ENCODE measurements around the gene ARHGEF12. TPM values are rescaled to one million over a fixed set of nuclear protein-coding genes. Genes with fewer than 3 reads are reported as not detected.
A peak's percentile ranks its signal among the peaks of the same experiment; 100 is the strongest.

The ARHGEF12 gene
- total and polyA plus RNA-seq, 2 donors: 12.8 to 13.1 TPM

DNA sequence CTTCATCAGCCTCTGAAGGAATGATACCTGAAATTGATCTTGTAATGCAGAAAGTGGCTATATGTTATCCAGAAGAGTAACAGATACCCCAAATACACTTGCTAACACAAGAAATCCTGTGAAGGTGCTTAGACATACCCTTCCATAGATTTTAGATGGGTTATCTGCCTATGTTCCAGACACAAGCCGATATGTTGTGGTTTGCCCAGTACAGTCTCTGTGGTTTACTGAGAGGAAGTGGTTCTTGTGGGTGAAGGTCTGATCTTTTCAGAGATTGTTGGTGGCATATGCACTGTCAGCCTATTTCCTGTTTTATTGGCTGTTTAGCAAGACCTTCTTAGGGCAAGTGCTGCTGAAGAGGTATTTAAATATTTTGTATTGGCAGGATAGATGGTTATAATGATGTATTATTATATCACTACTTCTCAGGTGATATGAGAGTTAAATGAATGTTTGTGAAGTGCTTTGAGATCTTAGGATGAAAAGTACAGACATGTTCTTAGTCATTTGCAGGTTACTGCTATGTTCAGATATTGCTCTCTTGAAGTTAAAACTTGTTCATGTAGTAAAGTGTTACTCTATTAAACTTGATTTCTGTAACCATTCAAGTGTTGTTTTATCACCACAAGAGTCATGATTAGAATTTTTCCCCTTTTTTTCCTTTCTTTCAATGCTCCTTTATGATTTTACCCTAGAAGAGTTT is 8.2 kb downstream of the ARHGEF12 start:
- H3K4me1 ChIP-seq (ENCODE audit: control insufficient read depth in 2 of 2, insufficient read depth in 2 of 2, low read length in 2 of 2): peaks cover 4 to 6% of the 10 kb centered on the region in 2 donors
- peak overlapping the region in 1 of 2 donors; percentile 18 for H3K4me3 ChIP-seq (ENCODE audit: low read length in 2 of 2)
- H3K27me3 ChIP-seq (ENCODE audit: control insufficient read depth in 2 of 2, insufficient read depth in 1 of 2, low read length in 1 of 2): peaks cover 28 to 60% of the 10 kb centered on the region in 2 donors
- 1% methylated on average over 1 of the region's 1 CpG for WGBS
- DNase-seq (ENCODE audit: low read depth in 6 of 9, low spot score in 9 of 9): peak in 8 of 9 donors; percentile 36 to 90 (median 67)
- no peaks in the 10 kb centered on the region for H3K9me3 ChIP-seq (ENCODE audit: control insufficient read depth in 2 of 2, insufficient read depth in 1 of 2, low read length in 1 of 2)
- no peak overlapping the region for H3K27ac ChIP-seq (ENCODE audit: low read depth in 1 of 2, low read length in 1 of 2)
- H3K36me3 ChIP-seq (ENCODE audit: control insufficient read depth in 2 of 2, insufficient read depth in 2 of 2, low read length in 1 of 2): no peaks in the 10 kb centered on the region

DNA sequence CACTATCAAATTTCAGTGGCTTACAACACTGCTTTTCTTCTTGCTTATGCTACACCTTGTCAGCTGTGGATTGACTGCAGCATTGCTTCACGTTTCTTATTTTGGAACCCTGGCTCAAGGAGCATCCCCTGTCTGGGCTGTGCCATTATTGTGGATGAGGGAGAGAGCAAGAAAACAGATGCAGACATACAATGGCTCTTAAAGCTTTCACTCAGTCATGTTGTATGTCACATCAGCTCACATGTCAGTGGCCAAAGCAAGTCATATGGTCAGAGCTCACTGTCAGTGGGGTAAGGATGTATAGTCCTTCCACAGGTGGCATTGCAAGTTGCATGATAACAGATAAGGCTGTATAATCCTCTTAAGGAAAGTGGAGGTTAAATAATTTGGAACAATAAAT is 10.0 kb downstream of the ARHGEF12 start:
- WGBS: 85% methylated on average over 1 of the region's 1 CpG
- H3K4me1 ChIP-seq (ENCODE audit: control insufficient read depth in 2 of 2, insufficient read depth in 2 of 2, low read length in 2 of 2): peaks cover 4 to 6% of the 10 kb centered on the region in 2 donors
- no peak overlapping the region for H3K27ac ChIP-seq (ENCODE audit: low read depth in 1 of 2, low read length in 1 of 2)
- no peaks in the 10 kb centered on the region for H3K36me3 ChIP-seq (ENCODE audit: control insufficient read depth in 2 of 2, insufficient read depth in 2 of 2, low read length in 1 of 2)
- no peak overlapping the region for H3K4me3 ChIP-seq (ENCODE audit: low read length in 2 of 2)
- no peaks in the 10 kb centered on the region for H3K9me3 ChIP-seq (ENCODE audit: control insufficient read depth in 2 of 2, insufficient read depth in 1 of 2, low read length in 1 of 2)
- peaks cover 22 to 50% of the 10 kb centered on the region in 2 donors for H3K27me3 ChIP-seq (ENCODE audit: control insufficient read depth in 2 of 2, insufficient read depth in 1 of 2, low read length in 1 of 2)
- no peak for DNase-seq (ENCODE audit: low read depth in 6 of 9, low spot score in 9 of 9)

DNA sequence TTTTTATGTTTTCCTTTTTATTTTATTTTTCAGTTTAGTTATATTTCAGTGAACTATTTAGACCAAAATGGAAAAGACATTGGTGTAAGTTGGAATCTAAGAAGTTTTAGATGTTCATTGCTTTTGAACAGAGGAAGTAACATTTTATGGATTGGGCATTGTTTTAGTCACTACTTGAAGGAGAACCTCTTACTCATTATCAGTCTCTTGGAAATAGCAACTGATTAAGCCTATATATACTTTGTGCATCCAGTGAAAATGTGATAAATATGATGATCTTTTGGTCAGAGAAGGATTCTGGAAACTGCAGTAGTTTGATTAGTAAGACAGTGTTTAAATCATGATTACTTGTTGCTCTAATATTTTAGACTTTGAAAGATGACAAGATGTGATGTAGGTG is 14.4 kb downstream of the ARHGEF12 start:
- no peak for DNase-seq (ENCODE audit: low read depth in 6 of 9, low spot score in 9 of 9)
- H3K4me1 ChIP-seq (ENCODE audit: control insufficient read depth in 2 of 2, insufficient read depth in 2 of 2, low read length in 2 of 2): no peaks in the 10 kb centered on the region
- peaks cover 16 to 53% of the 10 kb centered on the region in 2 donors for H3K27me3 ChIP-seq (ENCODE audit: control insufficient read depth in 2 of 2, insufficient read depth in 1 of 2, low read length in 1 of 2)

DNA sequence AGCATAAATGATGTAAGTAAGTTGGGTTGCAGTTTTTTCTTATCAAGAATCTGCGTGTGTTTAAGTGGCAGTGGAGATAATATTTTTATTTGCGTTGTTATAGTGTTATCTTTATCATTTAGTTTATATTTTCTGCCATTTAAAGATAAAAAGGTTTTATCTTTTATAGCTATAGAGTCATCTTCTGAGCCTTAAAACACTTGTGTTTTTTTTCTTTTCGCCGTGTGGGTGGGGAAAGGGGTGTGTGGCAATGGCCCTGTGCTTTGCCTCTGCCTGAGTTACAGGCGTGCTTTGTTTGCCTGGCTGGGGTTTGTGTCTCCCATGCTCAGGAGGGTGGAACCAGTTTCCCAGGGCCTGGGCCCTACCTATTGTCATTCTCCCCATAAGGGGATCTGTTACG is 16.2 kb downstream of the ARHGEF12 start:
- Histone ChIP-seq H3K4me3 (ENCODE audit: low read length in 2 of 2) (no peak overlapping the region), H3K27me3 (ENCODE audit: control insufficient read depth in 2 of 2, insufficient read depth in 1 of 2, low read length in 1 of 2) (peaks cover 10 to 46% of the 10 kb centered on the region in 2 donors), H3K36me3 (ENCODE audit: control insufficient read depth in 2 of 2, insufficient read depth in 2 of 2, low read length in 1 of 2) (no peaks in the 10 kb centered on the region), H3K27ac (ENCODE audit: low read depth in 1 of 2, low read length in 1 of 2) (no peak overlapping the region), H3K9me3 (ENCODE audit: control insufficient read depth in 2 of 2, insufficient read depth in 1 of 2, low read length in 1 of 2) (no peaks in the 10 kb centered on the region), H3K4me1 (ENCODE audit: control insufficient read depth in 2 of 2, insufficient read depth in 2 of 2, low read length in 2 of 2) (no peaks in the 10 kb centered on the region)
- no peak for DNase-seq (ENCODE audit: low read depth in 6 of 9, low spot score in 9 of 9)
- WGBS: 87% methylated on average over 6 of the region's 6 CpGs

More for the DNA sequence above, 14.4 kb downstream of the ARHGEF12 start:
- H3K27ac ChIP-seq (ENCODE audit: low read depth in 1 of 2, low read length in 1 of 2): no peak overlapping the region
- no peaks in the 10 kb centered on the region for H3K9me3 ChIP-seq (ENCODE audit: control insufficient read depth in 2 of 2, insufficient read depth in 1 of 2, low read length in 1 of 2)
- no peak overlapping the region for H3K4me3 ChIP-seq (ENCODE audit: low read length in 2 of 2)
- no peaks in the 10 kb centered on the region for H3K36me3 ChIP-seq (ENCODE audit: control insufficient read depth in 2 of 2, insufficient read depth in 2 of 2, low read length in 1 of 2)

DNA sequence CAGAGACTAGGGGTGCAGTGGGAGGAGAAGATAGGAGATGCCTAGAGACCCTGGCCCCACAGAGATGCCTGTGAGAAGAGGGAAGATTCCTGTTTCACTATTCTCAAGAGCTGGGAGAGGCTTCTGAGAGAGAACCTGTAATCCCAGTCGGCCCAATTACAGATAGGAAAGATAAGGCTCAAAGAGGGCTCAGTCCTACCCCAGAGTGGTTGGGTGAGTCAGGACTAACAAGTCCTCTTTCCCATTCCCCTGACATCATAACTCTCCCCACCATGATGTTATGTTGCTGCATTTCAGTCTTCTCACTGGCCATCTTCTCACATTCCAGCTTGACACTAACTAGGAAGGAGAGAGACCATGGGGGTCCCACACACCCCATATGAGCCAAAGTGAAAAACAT is 17.9 kb downstream of the ARHGEF12 start:
- H3K4me3 ChIP-seq (ENCODE audit: low read length in 2 of 2): no peak overlapping the region
- WGBS: 88% methylated on average over 1 of the region's 1 CpG
- peaks cover 7 to 34% of the 10 kb centered on the region in 2 donors for H3K27me3 ChIP-seq (ENCODE audit: control insufficient read depth in 2 of 2, insufficient read depth in 1 of 2, low read length in 1 of 2)
- no peaks in the 10 kb centered on the region for H3K4me1 ChIP-seq (ENCODE audit: control insufficient read depth in 2 of 2, insufficient read depth in 2 of 2, low read length in 2 of 2)
- H3K36me3 ChIP-seq (ENCODE audit: control insufficient read depth in 2 of 2, insufficient read depth in 2 of 2, low read length in 1 of 2): no peaks in the 10 kb centered on the region
- H3K9me3 ChIP-seq (ENCODE audit: control insufficient read depth in 2 of 2, insufficient read depth in 1 of 2, low read length in 1 of 2): no peaks in the 10 kb centered on the region
- H3K27ac ChIP-seq (ENCODE audit: low read depth in 1 of 2, low read length in 1 of 2): no peak overlapping the region
- no peak for DNase-seq (ENCODE audit: low read depth in 6 of 9, low spot score in 9 of 9)

DNA sequence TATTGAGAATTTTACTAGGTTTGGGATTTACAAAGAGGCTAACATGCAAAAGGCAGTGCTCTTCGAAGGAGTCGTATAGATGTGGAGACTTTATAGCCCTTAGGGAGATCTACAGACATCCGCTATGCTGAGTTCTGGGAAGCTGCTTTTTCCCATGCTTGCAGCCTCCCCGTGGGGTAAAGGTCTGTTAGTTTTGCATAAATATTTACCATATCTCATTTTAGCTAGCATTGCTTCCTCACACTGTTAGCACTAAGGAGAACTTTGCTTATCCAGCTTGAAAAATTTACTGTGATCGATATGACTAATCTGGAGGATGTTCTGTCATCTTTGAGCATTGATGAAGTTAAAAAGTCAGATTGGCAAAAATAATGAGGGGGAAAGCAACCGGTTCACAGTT is 18.6 kb downstream of the ARHGEF12 start:
- DNase-seq (ENCODE audit: low read depth in 6 of 9, low spot score in 9 of 9): no peak
- H3K27me3 ChIP-seq (ENCODE audit: control insufficient read depth in 2 of 2, insufficient read depth in 1 of 2, low read length in 1 of 2): peaks cover 7 to 34% of the 10 kb centered on the region in 2 donors

DNA sequence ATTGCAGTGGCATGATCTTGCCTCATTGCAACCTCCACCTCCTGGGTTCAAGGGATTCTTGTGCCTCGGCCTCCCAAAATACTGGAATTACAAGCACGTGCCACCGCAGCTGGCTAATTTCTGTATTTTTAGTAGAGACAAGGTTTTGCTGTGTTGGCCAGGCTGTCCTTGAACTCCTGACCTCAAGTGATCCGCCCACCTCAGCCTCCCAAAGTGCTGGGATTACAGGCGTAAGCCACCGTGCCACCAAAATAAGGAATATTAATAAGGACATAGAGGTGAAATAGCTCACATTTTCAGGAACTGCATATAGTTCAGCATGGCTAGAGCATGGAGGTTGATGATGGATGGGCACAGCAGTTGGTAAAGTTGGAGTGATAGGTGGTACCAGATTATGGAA is 21.4 kb downstream of the ARHGEF12 start:
- H3K27ac ChIP-seq (ENCODE audit: low read depth in 1 of 2, low read length in 1 of 2): no peak overlapping the region

More for the DNA sequence above, 18.6 kb downstream of the ARHGEF12 start:
- Histone ChIP-seq H3K4me3 (ENCODE audit: low read length in 2 of 2) (no peak overlapping the region), H3K4me1 (ENCODE audit: control insufficient read depth in 2 of 2, insufficient read depth in 2 of 2, low read length in 2 of 2) (no peaks in the 10 kb centered on the region), H3K9me3 (ENCODE audit: control insufficient read depth in 2 of 2, insufficient read depth in 1 of 2, low read length in 1 of 2) (no peaks in the 10 kb centered on the region), H3K27ac (ENCODE audit: low read depth in 1 of 2, low read length in 1 of 2) (no peak overlapping the region), H3K36me3 (ENCODE audit: control insufficient read depth in 2 of 2, insufficient read depth in 2 of 2, low read length in 1 of 2) (no peaks in the 10 kb centered on the region)
- 93% methylated on average over 6 of the region's 6 CpGs for WGBS

DNA sequence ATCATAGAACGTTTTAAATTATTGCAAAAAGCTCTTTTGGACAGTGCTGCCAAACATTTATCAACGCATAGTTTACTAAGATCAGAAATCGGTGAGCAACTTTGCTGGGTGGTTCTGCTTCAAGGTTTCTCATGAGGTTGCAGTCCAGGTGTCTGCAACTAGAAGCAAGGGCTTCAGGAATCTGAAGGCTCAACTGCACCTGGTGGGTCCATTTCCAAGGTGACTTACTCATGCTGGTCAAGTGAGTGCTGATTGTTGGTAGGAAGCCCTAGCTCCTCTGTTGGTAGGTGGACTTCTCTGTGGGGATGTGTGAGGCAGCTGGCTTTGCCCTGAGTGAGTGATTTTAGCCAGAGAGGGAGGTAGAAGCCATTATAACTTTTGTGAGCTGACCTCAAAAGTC is 22.5 kb downstream of the ARHGEF12 start:
- WGBS: 91% methylated on average over 3 of the region's 3 CpGs

More for the DNA sequence above, 21.4 kb downstream of the ARHGEF12 start:
- H3K4me3 ChIP-seq (ENCODE audit: low read length in 2 of 2): no peak overlapping the region
- WGBS: 94% methylated on average over 6 of the region's 6 CpGs
- H3K27me3 ChIP-seq (ENCODE audit: control insufficient read depth in 2 of 2, insufficient read depth in 1 of 2, low read length in 1 of 2): peaks cover 7 to 26% of the 10 kb centered on the region in 2 donors
- no peaks in the 10 kb centered on the region for H3K9me3 ChIP-seq (ENCODE audit: control insufficient read depth in 2 of 2, insufficient read depth in 1 of 2, low read length in 1 of 2)
- no peaks in the 10 kb centered on the region for H3K4me1 ChIP-seq (ENCODE audit: control insufficient read depth in 2 of 2, insufficient read depth in 2 of 2, low read length in 2 of 2)
- H3K36me3 ChIP-seq (ENCODE audit: control insufficient read depth in 2 of 2, insufficient read depth in 2 of 2, low read length in 1 of 2): no peaks in the 10 kb centered on the region
- no peak for DNase-seq (ENCODE audit: low read depth in 6 of 9, low spot score in 9 of 9)

DNA sequence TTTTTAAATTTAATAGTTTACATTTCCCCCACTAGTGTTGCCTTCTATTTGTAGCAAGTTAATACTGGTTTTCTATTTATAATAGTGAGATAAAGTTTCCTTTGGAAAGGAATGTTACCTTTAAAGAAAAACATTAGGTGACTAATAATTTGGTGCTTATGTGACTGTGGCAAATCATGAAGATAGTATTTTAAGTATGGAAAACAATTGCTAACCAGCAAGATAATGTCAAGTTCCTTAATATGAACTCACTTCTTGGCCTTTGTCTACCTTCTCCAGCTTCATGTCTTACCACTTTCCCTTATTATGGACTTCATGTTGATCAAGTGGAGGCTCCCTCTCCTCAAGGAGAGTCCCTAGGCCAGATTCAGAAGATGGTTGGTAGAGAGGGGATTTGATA is 27.2 kb downstream of the ARHGEF12 start:
- H3K36me3 ChIP-seq (ENCODE audit: control insufficient read depth in 2 of 2, insufficient read depth in 2 of 2, low read length in 1 of 2): no peaks in the 10 kb centered on the region
- no peak overlapping the region for H3K4me3 ChIP-seq (ENCODE audit: low read length in 2 of 2)
- H3K9me3 ChIP-seq (ENCODE audit: control insufficient read depth in 2 of 2, insufficient read depth in 1 of 2, low read length in 1 of 2): no peaks in the 10 kb centered on the region
- no peak for DNase-seq (ENCODE audit: low read depth in 6 of 9, low spot score in 9 of 9)
- no peaks in the 10 kb centered on the region for H3K4me1 ChIP-seq (ENCODE audit: control insufficient read depth in 2 of 2, insufficient read depth in 2 of 2, low read length in 2 of 2)
- H3K27ac ChIP-seq (ENCODE audit: low read depth in 1 of 2, low read length in 1 of 2): no peak overlapping the region
- peaks cover 2 to 4% of the 10 kb centered on the region in 2 donors for H3K27me3 ChIP-seq (ENCODE audit: control insufficient read depth in 2 of 2, insufficient read depth in 1 of 2, low read length in 1 of 2)

More for the DNA sequence above, 22.5 kb downstream of the ARHGEF12 start:
- DNase-seq (ENCODE audit: low read depth in 6 of 9, low spot score in 9 of 9): no peak
- Histone ChIP-seq H3K27me3 (ENCODE audit: control insufficient read depth in 2 of 2, insufficient read depth in 1 of 2, low read length in 1 of 2) (peaks cover 6 to 17% of the 10 kb centered on the region in 2 donors), H3K9me3 (ENCODE audit: control insufficient read depth in 2 of 2, insufficient read depth in 1 of 2, low read length in 1 of 2) (no peaks in the 10 kb centered on the region), H3K27ac (ENCODE audit: low read depth in 1 of 2, low read length in 1 of 2) (no peak overlapping the region), H3K36me3 (ENCODE audit: control insufficient read depth in 2 of 2, insufficient read depth in 2 of 2, low read length in 1 of 2) (no peaks in the 10 kb centered on the region), H3K4me3 (ENCODE audit: low read length in 2 of 2) (no peak overlapping the region), H3K4me1 (ENCODE audit: control insufficient read depth in 2 of 2, insufficient read depth in 2 of 2, low read length in 2 of 2) (no peaks in the 10 kb centered on the region)

Measured in thymus (tissue), 11 donors.